B cell (primary cell): ENCODE measurements around the gene TMEM255B. TPM values are rescaled to one million over a fixed set of nuclear protein-coding genes. Genes with fewer than 3 reads are reported as not detected.

ENCODE experiments used
- ATAC-seq: fragments of 200-7000 bp; cut with Tn5 transposase; one replicate; pipeline ENCODE4 v1.10.0; 2021; ENCODE audit warnings: low read depth, mild to moderate bottlenecking, moderate number of reproducible peaks, moderate library complexity
- CTCF ChIA-PET: fragments of 350-600 bp; sonication (Branson Sonifier 250); formaldehyde crosslinking; loops from one replicate; lab custom pipeline; 2021; ENCODE audit warnings: antibody characterized with exemption, inconsistent platforms; lab: Charles Lee
- POLR2A ChIA-PET: fragments of 350-600 bp; sonication (Branson Sonifier 250); formaldehyde crosslinking; loops from one replicate; lab custom pipeline; 2021; ENCODE audit warnings: antibody characterized with exemption; lab: Charles Lee
- DNase-seq: peaks from one replicate; pipeline ENCODE4 v3.0.0; 2013
- H2AFZ ChIP-seq: 2 replicates; pipeline ENCODE4 v1.6.1; 2012; ENCODE audit warnings: mild to moderate bottlenecking, low read depth, low read length; ENCODE audit not compliant: insufficient read depth, poor library complexity, severe bottlenecking
- H3K27ac ChIP-seq, 2 donors: 1 replicate in 1 of 2; 2 replicates in 1 of 2; pipeline ENCODE4 v1.5.1; 2012 to 2013; ENCODE audit warnings: low read length in 2 of 2, mild to moderate bottlenecking in 2 of 2, moderate library complexity in 1 of 2
- H3K27me3 ChIP-seq, 4 experiments: fragments of 200-600 bp in 1 of 4; sonication (generic) in 1 of 4; replicated peaks in 1 of 4; 1 replicate in 2 of 4; 2 replicates in 2 of 4; pipeline versions ENCODE4 v1.6.1 to v1.7.0; 2013 to 2016; ENCODE audit warnings: low read length in 3 of 4, mild to moderate bottlenecking in 2 of 4, mixed read lengths in 1 of 4, moderate library complexity in 1 of 4; ENCODE audit not compliant: insufficient read depth in 4 of 4, control insufficient read depth in 3 of 4; ENCODE audit errors: control extremely low read depth in 1 of 4
- H3K36me3 ChIP-seq, 2 experiments: replicated peaks in 1 of 2; 1 replicate in 1 of 2; 2 replicates in 1 of 2; pipeline versions ENCODE4 v1.6.1 to v1.7.1; 2013; ENCODE audit warnings: low read length in 1 of 2; ENCODE audit not compliant: insufficient read depth in 2 of 2, control insufficient read depth in 1 of 2; ENCODE audit errors: control extremely low read depth in 1 of 2, extremely low read depth in 1 of 2
- H3K4me1 ChIP-seq, 2 donors: fragments of 200-600 bp in 1 of 2; sonication (generic) in 1 of 2; 1 replicate in 1 of 2; 2 replicates in 1 of 2; pipeline versions ENCODE4 v1.5.1 to v1.6.1; 2013 to 2017; ENCODE audit warnings: low read length in 2 of 2; ENCODE audit not compliant: control insufficient read depth in 2 of 2, insufficient read depth in 2 of 2
- H3K4me2 ChIP-seq: replicated peaks from 2 replicates; pipeline ENCODE3; 2012; ENCODE audit warnings: mild to moderate bottlenecking, low read depth, low read length; ENCODE audit not compliant: poor library complexity, severe bottlenecking
- H3K4me3 ChIP-seq, 5 experiments: fragments of 200-600 bp in 1 of 5; sonication (generic) in 1 of 5; 1 replicate in 3 of 5; 2 replicates in 2 of 5; pipeline versions ENCODE4 v1.5.1 to v1.7.0; 2011 to 2016; ENCODE audit warnings: low read length in 4 of 5, mild to moderate bottlenecking in 4 of 5, low read depth in 2 of 5, control low read depth in 1 of 5, moderate library complexity in 1 of 5; ENCODE audit not compliant: insufficient read depth in 1 of 5; ENCODE audit errors: control extremely low read depth in 1 of 5, extremely low read depth in 1 of 5
- H3K79me2 ChIP-seq: fragments of 200-600 bp; sonication (generic); one replicate; pipeline ENCODE4 v1.6.0; 2016; ENCODE audit warnings: low read length; ENCODE audit not compliant: control insufficient read depth, insufficient read depth
- H3K9ac ChIP-seq: fragments of 200-600 bp; sonication (generic); 2 replicates; pipeline ENCODE4 v1.6.1; 2017; ENCODE audit warnings: mild to moderate bottlenecking, low read length, moderate library complexity
- H3K9me3 ChIP-seq, 3 donors: one replicate each; pipeline versions ENCODE4 v1.6.1 to v1.7.1; 2013; ENCODE audit warnings: low read length in 2 of 3; ENCODE audit not compliant: control insufficient read depth in 2 of 3, insufficient read depth in 1 of 3; ENCODE audit errors: control extremely low read depth in 1 of 3
- H4K20me1 ChIP-seq: 2 replicates; pipeline ENCODE4 v1.6.0; 2012; ENCODE audit warnings: mild to moderate bottlenecking, low read length; ENCODE audit not compliant: insufficient read depth, control insufficient read depth, poor library complexity, severe bottlenecking
- H3K27ac Mint-ChIP-seq: one replicate; pipeline ENCODE4 v1.8.0; 2021; ENCODE audit warnings: mixed read lengths
- H3K27me3 Mint-ChIP-seq: one replicate; pipeline ENCODE4 v1.8.0; 2021; ENCODE audit warnings: mixed read lengths
- H3K4me1 Mint-ChIP-seq: one replicate; pipeline ENCODE4 v1.8.0; 2021; ENCODE audit warnings: mixed read lengths
- H3K4me3 Mint-ChIP-seq: one replicate; pipeline ENCODE4 v1.8.0; 2021; ENCODE audit warnings: mixed read lengths
- H3K9me3 Mint-ChIP-seq: one replicate; pipeline ENCODE4 v1.8.0; 2022; ENCODE audit warnings: mixed read lengths; ENCODE audit not compliant: insufficient read depth
- EZH2 ChIP-seq: IDR thresholded peaks from 2 replicates; pipeline ENCODE4 v1.6.1; 2012; ENCODE audit warnings: borderline replicate concordance, low read depth, mild to moderate bottlenecking, moderate library complexity, low read length; ENCODE audit not compliant: insufficient read depth, poor library complexity, severe bottlenecking
- WGBS: methylation state at CpG from one replicate; pipeline ENCODE4 v1.1.5; 2013; ENCODE audit warnings: missing lambda C conversion rate; ENCODE audit not compliant: insufficient coverage; 5-methylcytosine and 5-hydroxymethylcytosine counted together
- intact Hi-C: fragments of 100-400 bp; cut with micrococcal nuclease; formaldehyde crosslinking; loops from one replicate; pipeline ENCODE4 v1.10.0; 2022
- polyA plus RNA-seq: library from polyadenylated mRNA; depleted of rRNA; stranded (reverse); fragments of >200 nt; gene quantifications from 2 replicates; pipeline ENCODE4 v1.2.3, GENCODE V29; 2012
- total RNA-seq, 2 donors: library from RNA; stranded (reverse); fragments of 120-200 nt in 1 of 2; gene quantifications; 1 replicate in 1 of 2; 2 replicates in 1 of 2; pipeline versions ENCODE4 v1.2.3 to v1.2.4, GENCODE V29; 2013 to 2022
- TF ChIP-seq, protein P1 (sequence below): fragments of 200-600 bp; IDR thresholded peaks from one replicate; pipeline ENCODE4 v1.8.0; 2022; ENCODE audit warnings: antibody characterized with exemption, mild to moderate bottlenecking

Gene TMEM255B
- total and polyA plus RNA-seq, 2 donors (not counting 1 experiment from before 2014, with no cell fraction given), result 2.1 to 8.2 TPM

DNA sequence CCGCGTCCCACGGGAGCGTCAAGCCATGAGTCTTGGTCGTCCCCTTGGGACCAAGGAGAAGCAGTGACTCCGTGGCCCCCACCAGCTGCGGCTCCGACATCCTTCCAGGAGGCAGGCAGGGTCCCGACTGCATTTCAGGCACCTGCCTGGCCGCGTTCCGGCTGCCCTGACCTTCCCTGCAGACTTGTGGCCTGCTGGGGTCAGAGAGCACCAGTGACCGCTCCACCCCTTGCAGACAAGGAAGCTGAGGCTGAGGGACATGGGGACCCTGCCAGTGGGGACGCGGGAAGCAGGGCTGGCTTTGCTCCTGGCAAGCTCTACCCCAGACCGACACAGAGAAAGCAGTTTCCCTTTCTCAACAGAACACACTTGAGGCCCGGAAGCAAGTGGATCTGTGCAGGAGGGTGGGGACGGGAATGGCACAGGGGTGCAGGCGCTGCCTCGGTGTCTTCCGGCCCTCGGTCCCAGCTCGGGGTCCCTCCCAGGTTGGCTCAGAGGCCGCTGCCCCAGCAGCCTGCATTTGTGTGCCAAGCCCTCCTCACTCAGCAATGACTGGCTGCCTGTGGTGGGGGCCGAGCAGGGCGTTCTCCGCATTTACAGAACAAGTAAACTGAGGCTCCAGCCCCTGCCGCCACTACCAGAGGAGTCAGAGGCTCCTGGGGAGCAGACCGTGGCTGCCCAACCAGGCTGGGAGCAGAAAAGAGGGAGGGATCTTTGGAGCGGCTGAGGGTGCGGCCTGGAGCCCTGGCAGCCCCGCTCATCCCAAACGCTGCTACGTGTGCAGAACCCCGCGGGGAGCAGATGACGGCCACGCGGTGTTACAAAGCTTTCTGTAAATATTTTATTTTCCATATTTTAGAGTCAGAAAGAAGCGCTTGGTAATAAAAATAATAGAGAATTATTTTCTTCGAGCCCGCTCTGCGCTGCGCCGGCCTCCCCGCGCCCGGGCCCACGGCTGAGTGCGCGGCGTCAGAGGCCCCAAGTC is 61.0 kb downstream of the TMEM255B start:
- Histone ChIP-seq H3K4me1 (peaks cover 11 to 18% of the 10 kb centered on the region in 2 donors), H3K4me2 (no peak overlapping the region), H3K79me2 (peaks cover 77% of the 10 kb centered on the region), H3K9me3 (peaks cover 0 to 38% (median 0%) of the 10 kb centered on the region in 3 donors), H3K9ac (no peak overlapping the region), H3K4me3 (no peak overlapping the region), H3K27ac (no peak overlapping the region), H3K27me3 (no peaks in the 10 kb centered on the region), H4K20me1 (peaks cover 83% of the 10 kb centered on the region), H2AFZ (no peak overlapping the region), H3K36me3 (peaks cover 0 to 3% of the 10 kb centered on the region in 2 experiments)
- Mint-ChIP-seq H3K27ac (no peak overlapping the region), H3K9me3 (no peaks in the 10 kb centered on the region), H3K4me3 (no peak overlapping the region), H3K4me1 (peaks cover 23% of the 10 kb centered on the region), H3K27me3 (no peaks in the 10 kb centered on the region)
- CTCF ChIA-PET, result no interaction called here
- no peak for TF ChIP-seq EZH2
- TF ChIP-seq, protein P1, sequence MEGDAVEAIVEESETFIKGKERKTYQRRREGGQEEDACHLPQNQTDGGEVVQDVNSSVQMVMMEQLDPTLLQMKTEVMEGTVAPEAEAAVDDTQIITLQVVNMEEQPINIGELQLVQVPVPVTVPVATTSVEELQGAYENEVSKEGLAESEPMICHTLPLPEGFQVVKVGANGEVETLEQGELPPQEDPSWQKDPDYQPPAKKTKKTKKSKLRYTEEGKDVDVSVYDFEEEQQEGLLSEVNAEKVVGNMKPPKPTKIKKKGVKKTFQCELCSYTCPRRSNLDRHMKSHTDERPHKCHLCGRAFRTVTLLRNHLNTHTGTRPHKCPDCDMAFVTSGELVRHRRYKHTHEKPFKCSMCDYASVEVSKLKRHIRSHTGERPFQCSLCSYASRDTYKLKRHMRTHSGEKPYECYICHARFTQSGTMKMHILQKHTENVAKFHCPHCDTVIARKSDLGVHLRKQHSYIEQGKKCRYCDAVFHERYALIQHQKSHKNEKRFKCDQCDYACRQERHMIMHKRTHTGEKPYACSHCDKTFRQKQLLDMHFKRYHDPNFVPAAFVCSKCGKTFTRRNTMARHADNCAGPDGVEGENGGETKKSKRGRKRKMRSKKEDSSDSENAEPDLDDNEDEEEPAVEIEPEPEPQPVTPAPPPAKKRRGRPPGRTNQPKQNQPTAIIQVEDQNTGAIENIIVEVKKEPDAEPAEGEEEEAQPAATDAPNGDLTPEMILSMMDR, result no peak
- no peak for DNase-seq
- intact Hi-C loops, result loop anchor here (5.0 kb wide), 1 partner anchor 312 kb away; the partner anchor contains the start of gene RASA3
- POLR2A ChIA-PET, result no interaction called here
- WGBS, result 96% methylated on average over 26 of the region's 52 CpGs
- ATAC-seq, result no peak
